ENCODE measurements around the gene MYO7A.

MYO7A gene

DNA sequence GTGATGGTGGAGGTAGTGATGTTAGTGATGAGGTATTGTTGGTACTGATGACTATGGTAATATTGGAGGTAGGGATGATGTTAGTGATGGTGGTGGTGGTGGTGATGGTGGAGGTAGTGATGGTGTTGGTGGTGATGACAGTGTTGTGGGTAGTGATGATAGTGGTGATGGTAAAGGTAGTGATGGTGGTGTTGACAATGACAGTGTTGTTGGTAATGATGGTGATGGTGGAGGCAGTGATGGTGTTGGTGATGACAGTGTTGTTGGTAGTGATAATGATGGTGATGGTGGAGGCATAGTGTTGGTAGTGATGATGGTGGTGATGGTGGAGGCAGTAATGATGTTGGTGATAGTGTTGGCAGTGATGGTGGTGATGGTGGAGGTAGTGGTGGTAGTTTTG is 65.1 kb downstream of the MYO7A start:
- Histone ChIP-seq H3K4me2 (ENCODE audit: insufficient read depth, low read length) (no peak overlapping the region), H3K4me1 (ENCODE audit: insufficient read depth, low read length) (no peaks in the 10 kb centered on the region), H3K4me3 (ENCODE audit: low read depth in 1 of 2, low read length in 2 of 2) (no peak overlapping the region), H3K27ac (ENCODE audit: low read length) (no peak overlapping the region), H3K27me3 (ENCODE audit: insufficient read depth, low read length, poor library complexity) (no peaks in the 10 kb centered on the region), H3K79me2 (ENCODE audit: insufficient read depth, low read length) (no peaks in the 10 kb centered on the region), H2AFZ (ENCODE audit: low read depth, low read length) (no peak overlapping the region), H3K9me3 (ENCODE audit: insufficient read depth, low read length, severe bottlenecking) (no peaks in the 10 kb centered on the region), H3K36me3 (ENCODE audit: insufficient read depth, low read length) (no peaks in the 10 kb centered on the region), H4K20me1 (ENCODE audit: insufficient read depth, low read length) (no peaks in the 10 kb centered on the region), H3K9ac (ENCODE audit: low read depth, low read length) (no peak overlapping the region)
- ATAC-seq (ENCODE audit: insufficient read depth, low read depth) (no peak), DNase-seq (no peak)
- TF ChIP-seq, protein P1, sequence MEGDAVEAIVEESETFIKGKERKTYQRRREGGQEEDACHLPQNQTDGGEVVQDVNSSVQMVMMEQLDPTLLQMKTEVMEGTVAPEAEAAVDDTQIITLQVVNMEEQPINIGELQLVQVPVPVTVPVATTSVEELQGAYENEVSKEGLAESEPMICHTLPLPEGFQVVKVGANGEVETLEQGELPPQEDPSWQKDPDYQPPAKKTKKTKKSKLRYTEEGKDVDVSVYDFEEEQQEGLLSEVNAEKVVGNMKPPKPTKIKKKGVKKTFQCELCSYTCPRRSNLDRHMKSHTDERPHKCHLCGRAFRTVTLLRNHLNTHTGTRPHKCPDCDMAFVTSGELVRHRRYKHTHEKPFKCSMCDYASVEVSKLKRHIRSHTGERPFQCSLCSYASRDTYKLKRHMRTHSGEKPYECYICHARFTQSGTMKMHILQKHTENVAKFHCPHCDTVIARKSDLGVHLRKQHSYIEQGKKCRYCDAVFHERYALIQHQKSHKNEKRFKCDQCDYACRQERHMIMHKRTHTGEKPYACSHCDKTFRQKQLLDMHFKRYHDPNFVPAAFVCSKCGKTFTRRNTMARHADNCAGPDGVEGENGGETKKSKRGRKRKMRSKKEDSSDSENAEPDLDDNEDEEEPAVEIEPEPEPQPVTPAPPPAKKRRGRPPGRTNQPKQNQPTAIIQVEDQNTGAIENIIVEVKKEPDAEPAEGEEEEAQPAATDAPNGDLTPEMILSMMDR (IDR thresholded peaks at IDR 0.05; ENCODE audit: borderline replicate concordance, extremely low read depth, low read length, poor library complexity, severe bottlenecking): no peak
- no peak for TF ChIP-seq EZH2 (IDR thresholded peaks at IDR 0.05; ENCODE audit: borderline replicate concordance, low read depth, low read length, severe bottlenecking)

DNA sequence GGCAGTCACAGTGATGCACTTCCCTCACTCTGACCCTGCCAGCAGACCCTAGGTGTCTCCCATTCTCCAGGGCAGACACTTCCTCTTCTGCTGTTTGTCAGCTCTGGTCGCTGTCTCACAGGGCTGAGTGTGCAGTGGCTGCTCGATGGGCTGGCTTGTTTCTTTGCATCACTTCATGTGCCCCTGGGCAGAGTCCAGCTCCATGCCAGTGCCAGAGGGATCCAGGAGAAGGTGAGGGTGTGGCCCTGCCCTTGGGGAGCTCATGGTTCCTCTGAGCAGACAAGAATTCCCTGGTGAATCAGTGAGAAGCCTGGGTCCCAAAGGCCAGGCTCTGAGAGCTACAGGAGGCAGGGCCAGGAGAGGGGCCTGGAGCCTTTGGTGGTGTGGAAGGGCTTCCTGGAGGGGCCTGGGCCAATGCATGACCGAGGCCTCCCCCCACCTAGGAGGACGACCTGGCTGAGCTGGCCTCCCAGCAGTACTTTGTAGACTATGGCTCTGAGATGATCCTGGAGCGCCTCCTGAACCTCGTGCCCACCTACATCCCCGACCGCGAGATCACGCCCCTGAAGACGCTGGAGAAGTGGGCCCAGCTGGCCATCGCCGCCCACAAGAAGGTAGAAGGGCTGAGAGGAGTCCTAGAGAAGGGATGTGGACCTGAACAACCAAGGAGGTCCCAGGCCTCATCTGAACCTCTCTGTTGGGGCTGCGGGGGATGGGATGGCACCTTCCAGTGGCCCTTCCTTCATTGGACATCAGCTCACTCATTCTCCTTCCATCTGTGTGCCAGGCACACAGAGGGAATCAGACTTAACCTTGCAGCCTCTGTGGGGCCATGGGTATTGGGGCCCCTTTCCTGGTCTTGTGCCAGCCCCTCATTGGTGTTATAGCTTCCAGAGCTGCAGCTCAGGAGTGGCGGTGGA is 66.1 kb downstream of the MYO7A start:
- no peaks in the 10 kb centered on the region for H3K9me3 ChIP-seq (ENCODE audit: insufficient read depth, low read length, severe bottlenecking)
- no peak overlapping the region for H3K4me2 ChIP-seq (ENCODE audit: insufficient read depth, low read length)
- H3K4me1 ChIP-seq (ENCODE audit: insufficient read depth, low read length): no peaks in the 10 kb centered on the region

DNA sequence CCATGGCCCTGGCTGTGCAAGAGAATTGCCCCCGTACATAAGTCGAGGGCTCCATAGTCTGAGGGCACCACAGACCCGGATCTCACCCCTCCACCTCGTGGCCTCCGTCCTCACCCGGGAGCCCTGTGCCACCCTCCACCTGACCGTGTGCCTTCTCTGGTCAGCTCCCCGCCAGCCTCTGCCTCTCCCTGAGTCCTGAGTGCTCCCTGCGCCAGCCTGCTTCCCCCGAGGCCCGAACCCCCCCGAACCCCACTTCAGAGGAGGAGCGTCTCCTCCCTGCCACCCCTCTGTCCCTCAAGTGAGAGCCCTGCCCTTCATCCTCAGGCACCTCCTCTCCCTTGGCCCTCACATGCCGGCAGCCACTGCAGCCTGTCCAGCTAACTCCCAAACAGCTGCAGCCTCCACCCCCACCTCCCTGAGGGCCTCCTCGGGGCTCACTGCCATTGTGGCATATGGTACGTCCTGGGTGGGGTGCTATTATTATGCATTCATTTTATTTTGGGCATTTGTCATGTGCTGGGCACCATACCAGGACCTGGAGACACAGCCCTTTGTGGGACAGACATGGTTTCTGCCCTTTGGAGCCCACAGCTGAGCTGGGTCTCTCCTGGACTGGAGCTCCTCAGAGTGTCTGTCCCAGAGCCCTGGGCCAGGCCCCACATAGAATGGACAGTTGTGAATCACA is 67.2 kb downstream of the MYO7A start:
- Histone ChIP-seq H3K4me1 (ENCODE audit: insufficient read depth, low read length) (no peaks in the 10 kb centered on the region), H3K27me3 (ENCODE audit: insufficient read depth, low read length, poor library complexity) (no peaks in the 10 kb centered on the region), H3K27ac (ENCODE audit: low read length) (no peak overlapping the region), H3K9ac (ENCODE audit: low read depth, low read length) (no peak overlapping the region), H3K79me2 (ENCODE audit: insufficient read depth, low read length) (no peaks in the 10 kb centered on the region), H2AFZ (ENCODE audit: low read depth, low read length) (no peak overlapping the region), H3K9me3 (ENCODE audit: insufficient read depth, low read length, severe bottlenecking) (no peaks in the 10 kb centered on the region), H3K4me2 (ENCODE audit: insufficient read depth, low read length) (no peak overlapping the region), H4K20me1 (ENCODE audit: insufficient read depth, low read length) (no peaks in the 10 kb centered on the region), H3K4me3 (ENCODE audit: low read depth in 1 of 2, low read length in 2 of 2) (no peak overlapping the region), H3K36me3 (ENCODE audit: insufficient read depth, low read length) (no peaks in the 10 kb centered on the region)
- no peak for ATAC-seq (ENCODE audit: insufficient read depth, low read depth)
- TF ChIP-seq, protein P1 (IDR thresholded peaks at IDR 0.05; ENCODE audit: borderline replicate concordance, extremely low read depth, low read length, poor library complexity, severe bottlenecking): no peak
- no peak for TF ChIP-seq EZH2 (IDR thresholded peaks at IDR 0.05; ENCODE audit: borderline replicate concordance, low read depth, low read length, severe bottlenecking)
- DNase-seq: no peak

More for the DNA sequence above, 66.1 kb downstream of the MYO7A start:
- TF ChIP-seq, protein P1 (IDR thresholded peaks at IDR 0.05; ENCODE audit: borderline replicate concordance, extremely low read depth, low read length, poor library complexity, severe bottlenecking): no peak
- no peak for TF ChIP-seq EZH2 (IDR thresholded peaks at IDR 0.05; ENCODE audit: borderline replicate concordance, low read depth, low read length, severe bottlenecking)
- no peak overlapping the region for H3K9ac ChIP-seq (ENCODE audit: low read depth, low read length)
- H3K27me3 ChIP-seq (ENCODE audit: insufficient read depth, low read length, poor library complexity): no peaks in the 10 kb centered on the region
- no peaks in the 10 kb centered on the region for H3K36me3 ChIP-seq (ENCODE audit: insufficient read depth, low read length)
- ATAC-seq (ENCODE audit: insufficient read depth, low read depth) (no peak), DNase-seq (no peak)
- no peaks in the 10 kb centered on the region for H3K79me2 ChIP-seq (ENCODE audit: insufficient read depth, low read length)
- no peak overlapping the region for H2AFZ ChIP-seq (ENCODE audit: low read depth, low read length)
- no peaks in the 10 kb centered on the region for H4K20me1 ChIP-seq (ENCODE audit: insufficient read depth, low read length)
- no peak overlapping the region for H3K4me3 ChIP-seq (ENCODE audit: low read depth in 1 of 2, low read length in 2 of 2)
- H3K27ac ChIP-seq (ENCODE audit: low read length): no peak overlapping the region

Data from DND-41 (cell line).